GM12891 (cell line): ENCODE data around the gene PPP2R3B.

Source experiments
- POLR2A ChIP-seq: IDR thresholded peaks from 2 replicates; pipeline ENCODE4 v1.6.1; 2011; ENCODE audit warnings: low read depth, low read length, control low read depth
- POLR2AphosphoS5 ChIP-seq: IDR thresholded peaks from 2 replicates; pipeline ENCODE4 v1.6.1; 2011; ENCODE audit warnings: low read depth, low read length, control low read depth
- TAF1 ChIP-seq: IDR thresholded peaks from 2 replicates; pipeline ENCODE4 v1.6.1; 2011; ENCODE audit warnings: low read depth, low read length, control low read depth

GRCh38 chrX:338836-339400, 47.8 kb downstream of the PPP2R3B start:
- TF ChIP-seq POLR2A: no peak
- TF ChIP-seq POLR2AphosphoS5: no peak
- no peak for TF ChIP-seq TAF1
